Stimulated activated CD4-positive, alpha-beta T cell treated with anti-CD3 and anti-CD28 coated beads, Interleukin-4, amount 100 ng/mL, for 24 hours (primary cell): ENCODE measurements around the gene MRPL39.

Experiments
- DNase-seq: peaks from one replicate; pipeline ENCODE4 v3.0.0-alpha.2; 2020

The MRPL39 gene

DNA sequence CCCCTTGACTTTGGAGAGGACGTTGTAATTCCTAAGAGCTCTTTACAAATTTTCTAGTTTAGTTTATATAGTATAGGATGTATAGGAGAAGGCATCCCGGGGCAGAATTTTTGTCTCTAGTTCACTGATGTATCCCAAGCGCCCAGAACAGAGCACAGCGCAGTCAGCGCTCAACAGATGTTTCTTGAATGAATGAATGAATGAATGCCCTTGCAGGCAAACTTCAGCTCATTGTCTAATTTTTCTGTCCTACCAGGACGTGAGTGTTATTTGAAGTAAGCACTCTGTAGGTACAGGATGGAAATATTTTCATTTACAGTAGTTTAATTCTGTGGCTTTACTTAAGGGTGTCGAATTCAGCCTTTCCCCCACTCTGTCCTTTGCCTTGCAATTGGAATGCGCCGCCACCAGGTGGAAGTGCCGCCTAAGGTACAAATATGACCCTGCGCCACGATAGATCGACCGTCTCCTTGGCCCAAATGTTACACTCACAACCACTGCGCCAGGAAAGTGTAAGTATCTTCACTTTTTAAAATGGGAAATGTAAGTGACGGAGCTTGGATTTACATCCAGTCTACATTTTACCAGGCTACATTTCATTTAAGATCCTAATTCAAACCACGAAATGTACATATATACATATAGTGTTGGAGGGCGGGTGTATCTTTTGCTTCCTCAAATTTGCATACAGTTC is 910 bp upstream of the MRPL39 start:
- DNase-seq, result peak; percentile 81

GRCh38 chr21:25589887-25590286 is 17.4 kb downstream of the MRPL39 start:
- DNase-seq, result no peak

GRCh38 chr21:25586791-25587190 is 20.5 kb downstream of the MRPL39 start:
- DNase-seq, result no peak

DNA sequence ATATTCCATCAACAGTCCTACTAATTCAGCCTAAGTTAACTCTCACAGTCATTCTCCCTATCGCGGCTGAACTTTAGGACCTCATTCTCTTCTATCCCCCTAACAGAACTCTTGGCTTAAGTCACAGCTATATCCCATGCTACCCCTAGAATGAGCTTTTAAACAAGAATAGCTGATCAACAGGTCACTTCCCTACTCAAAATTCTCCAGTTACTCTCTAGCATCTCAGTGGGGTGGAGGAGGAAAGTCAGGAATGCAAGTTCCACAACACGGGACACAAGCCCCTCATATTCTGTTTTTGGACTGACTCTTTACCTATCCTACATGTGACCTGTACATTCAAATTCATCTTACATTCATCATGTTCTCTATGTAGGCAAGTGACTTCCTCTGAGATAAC is 21.0 kb downstream of the MRPL39 start:
- DNase-seq, result no peak

- DNase-seq, result no peak
Observed at GRCh38 chr21:25584833-25585676, 22.2 kb downstream of the MRPL39 start.

- no peak for DNase-seq
Observed at GRCh38 chr21:25583370-25584130, 23.7 kb downstream of the MRPL39 start.

GRCh38 chr21:25582888-25583287 is 24.4 kb downstream of the MRPL39 start:
- peak; percentile 47 for DNase-seq

DNA sequence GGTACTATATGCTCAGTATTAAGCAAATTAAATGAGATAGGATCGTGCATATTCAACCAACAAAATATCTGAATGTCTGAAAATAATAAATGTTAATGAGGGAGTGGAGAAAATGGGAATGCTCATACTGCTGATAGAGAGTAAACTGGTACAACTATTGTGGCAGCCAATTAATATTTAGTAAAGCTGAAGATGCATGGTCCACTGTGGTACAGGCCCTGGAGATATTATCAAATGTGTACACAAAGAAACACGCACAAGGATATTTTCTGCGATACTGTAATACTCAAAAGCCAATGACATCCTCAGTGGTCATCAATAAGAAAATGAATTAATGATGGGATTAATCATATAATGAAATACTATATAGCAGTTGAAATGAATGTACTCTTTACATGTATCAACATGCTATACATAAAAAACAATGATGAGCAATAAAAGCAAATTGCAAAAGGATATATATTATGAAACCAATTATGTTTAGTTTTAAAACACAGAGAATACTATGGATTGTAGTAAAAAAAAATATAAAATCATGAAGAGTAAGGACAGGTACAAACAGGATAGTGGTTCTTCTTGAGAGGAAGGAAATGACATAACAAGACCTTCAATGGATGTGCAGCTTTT is 25.0 kb downstream of the MRPL39 start:
- DNase-seq, result no peak

DNA sequence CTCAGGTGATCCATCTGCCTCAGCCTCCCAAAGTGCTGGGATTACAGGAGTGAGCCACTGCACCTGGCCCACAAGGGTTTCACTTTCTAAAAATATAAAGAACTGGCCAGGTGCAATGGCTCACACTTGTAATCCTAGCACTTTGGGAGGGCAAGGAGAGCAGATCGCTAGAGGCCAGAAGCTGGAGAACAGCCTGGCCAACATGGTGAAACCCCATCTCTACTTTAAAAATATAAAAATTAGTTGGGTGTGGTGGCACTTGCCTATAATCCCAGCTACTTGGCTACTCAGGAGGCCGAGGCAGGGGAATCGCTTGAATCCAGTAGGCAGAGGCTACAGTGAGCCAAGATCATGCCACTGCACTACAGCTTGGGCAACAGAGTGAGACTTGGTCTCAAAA is 25.7 kb downstream of the MRPL39 start:
- no peak for DNase-seq

GRCh38 chr21:25580912-25581260 is 26.4 kb downstream of the MRPL39 start:
- DNase-seq, result no peak

GRCh38 chr21:25579226-25580013 is 27.9 kb downstream of the MRPL39 start:
- DNase-seq, result no peak

DNA sequence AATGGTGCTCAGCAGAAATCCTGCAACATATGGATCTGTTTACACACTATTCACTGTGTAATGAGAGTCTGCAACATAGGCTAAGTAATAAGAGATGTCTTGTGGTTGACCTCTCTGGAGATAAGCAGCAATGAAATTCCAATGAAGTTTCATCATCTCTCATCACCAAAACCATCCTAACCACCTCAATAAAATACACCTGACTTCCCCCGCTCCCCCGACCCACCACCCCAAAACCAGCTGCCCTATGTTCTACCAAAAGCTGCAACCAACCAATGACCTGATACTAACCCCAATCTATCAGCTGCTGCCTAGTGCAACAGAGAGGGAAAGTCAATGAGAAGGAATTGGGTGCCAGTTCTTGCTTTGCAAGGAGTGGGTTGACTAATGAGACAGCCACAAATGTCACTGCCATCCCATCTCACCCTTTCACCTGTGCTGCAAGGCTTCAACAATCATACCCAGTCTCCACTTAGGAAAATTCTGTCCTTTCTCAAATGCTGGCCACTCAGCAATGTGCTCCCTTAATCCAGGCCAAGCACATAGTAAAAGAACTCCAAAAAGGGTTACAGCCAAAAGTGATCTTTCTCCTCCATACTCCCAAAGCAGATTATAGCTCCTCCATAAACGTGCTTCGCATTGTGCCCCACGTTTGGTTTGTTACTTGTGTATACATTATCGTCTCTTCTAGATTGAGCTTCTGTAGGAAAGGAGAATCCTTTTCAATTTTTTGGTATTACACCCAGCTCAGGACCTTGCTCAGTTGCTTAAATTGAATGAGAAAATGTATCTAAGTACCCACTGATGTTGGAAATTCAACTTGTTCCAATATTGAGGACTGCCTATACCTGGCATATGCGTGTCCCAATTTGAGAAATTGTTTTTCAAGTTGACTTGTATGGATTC is 29.0 kb downstream of the MRPL39 start:
- DNase-seq, result peak; percentile 80

DNA sequence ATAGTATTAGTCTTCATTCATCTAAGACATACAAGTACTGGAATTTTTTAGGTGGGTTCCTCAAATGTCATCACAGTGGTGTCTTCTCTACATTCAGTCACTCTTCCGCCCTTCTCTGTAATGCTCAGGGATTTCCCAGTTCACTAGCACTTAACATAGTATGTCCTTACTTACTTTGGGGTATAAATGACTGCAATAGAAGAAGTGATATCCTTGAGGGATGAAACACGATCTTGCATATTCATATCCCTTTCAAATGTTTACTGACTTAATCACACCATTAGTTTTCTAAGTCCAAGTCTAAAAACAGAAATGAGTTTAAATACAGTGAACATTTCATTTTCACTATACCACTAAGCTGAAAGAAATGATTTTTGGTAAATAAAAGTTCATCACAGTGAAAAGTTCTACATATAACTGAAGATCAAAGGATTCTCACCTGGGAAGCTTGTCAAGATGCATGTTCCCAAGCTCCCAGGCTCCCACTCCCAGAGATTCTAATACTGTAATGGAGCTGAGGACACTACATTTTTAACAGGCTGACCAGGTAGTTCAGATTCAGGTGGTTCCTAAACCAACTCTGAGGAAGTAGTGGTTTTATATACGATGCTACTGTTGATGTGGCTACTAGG is 29.7 kb downstream of the MRPL39 start:
- no peak for DNase-seq

GRCh38 chr21:25573409-25574206 is 33.7 kb downstream of the MRPL39 start:
- peak; percentile 87 for DNase-seq

- DNase-seq, result no peak
Observed at GRCh38 chr21:25572861-25573310, 34.4 kb downstream of the MRPL39 start.

- DNase-seq, result no peak
Observed at GRCh38 chr21:25571726-25572121, 35.6 kb downstream of the MRPL39 start.

DNA sequence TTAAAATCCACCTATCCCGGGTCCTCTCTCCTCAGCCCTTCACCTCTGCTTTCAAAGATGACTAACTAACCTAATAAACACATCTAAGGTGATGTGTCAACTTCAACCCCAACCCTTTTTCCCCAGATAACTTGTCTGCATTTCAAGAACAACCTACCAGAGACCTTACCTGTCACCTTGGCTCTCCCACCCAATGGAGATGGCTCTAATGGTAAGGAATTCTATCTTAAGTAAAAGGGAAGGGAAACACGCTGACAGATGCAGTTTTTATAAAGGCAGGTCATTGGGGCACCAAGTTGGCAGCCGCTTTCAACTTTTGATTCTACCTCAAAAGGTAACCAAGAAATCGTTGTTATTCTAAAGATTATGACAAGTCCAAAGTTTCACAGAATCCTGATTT is 37.6 kb downstream of the MRPL39 start:
- no peak for DNase-seq

DNA sequence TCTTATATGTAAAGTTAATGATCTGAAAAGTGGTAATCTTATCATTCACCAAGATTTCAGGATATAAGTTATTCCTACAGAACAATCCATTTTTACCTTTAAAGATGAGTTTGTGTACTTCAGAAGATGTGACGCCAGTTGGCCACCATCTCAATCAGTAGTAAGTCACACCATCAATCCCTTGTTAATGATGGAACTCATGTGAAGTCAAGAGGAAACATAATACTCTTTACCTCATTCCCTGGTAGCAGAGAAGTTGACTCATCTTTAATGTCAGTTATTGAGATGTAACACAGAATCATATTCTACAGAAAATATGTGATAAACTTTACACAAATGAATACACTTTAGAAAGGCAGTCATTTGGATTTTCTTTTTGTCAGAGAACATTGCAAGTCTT is 38.2 kb downstream of the MRPL39 start:
- DNase-seq, result no peak

DNA sequence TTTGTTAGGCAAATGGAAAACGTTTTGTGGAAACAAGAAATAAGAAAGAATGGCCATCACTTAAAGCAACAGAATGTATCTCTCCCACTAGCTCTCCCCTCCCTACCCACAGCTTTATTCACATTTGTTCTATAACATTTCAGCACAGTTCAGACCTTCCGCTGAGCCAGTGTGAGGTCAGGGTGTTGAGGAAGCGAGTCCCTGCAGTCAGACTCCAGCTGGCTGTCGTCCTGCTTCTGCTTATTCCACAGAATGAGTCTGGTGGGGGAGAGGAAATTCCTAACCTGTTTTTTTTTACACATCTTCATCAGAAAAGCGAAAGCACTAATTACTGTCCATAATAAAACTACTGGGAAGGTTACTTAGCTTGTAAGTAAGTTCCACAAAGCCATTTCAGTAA is 39.0 kb downstream of the MRPL39 start:
- no peak for DNase-seq

DNA sequence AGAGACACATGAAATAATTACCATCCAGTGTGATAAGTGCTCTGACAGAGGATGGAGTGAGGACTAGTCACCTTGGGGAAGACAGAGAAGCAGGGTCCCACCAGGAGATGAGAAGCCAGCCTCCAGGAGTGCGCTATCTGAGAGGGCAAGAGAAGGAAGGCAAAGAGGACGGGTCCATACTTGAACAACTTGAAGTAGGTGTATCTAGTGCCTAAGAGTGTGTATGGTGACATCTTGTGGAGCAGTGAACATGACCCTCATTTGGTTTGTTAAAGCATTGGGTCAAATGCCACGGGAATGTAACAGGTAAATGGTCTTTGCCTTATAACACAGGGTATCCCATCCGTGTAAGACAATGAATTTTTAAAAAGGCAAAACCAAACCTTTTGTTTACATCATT is 39.8 kb downstream of the MRPL39 start:
- DNase-seq, result no peak
